Common myeloid progenitor, CD34-positive (primary cell): ENCODE data around the gene TTC34.
"Not testable (repeated sequence)": the region's sequence is repeated elsewhere in the genome, so short reads cannot be mapped to it uniquely, and the experiment has no call there.

Source experiments
- CTCF ChIA-PET: fragments of 350-600 bp; sonication (Branson Sonifier 250); formaldehyde crosslinking; loops from one replicate; lab custom pipeline; 2021; ENCODE audit warnings: antibody characterized with exemption; lab: Charles Lee
- POLR2A ChIA-PET: fragments of 350-600 bp; sonication (Branson Sonifier 250); formaldehyde crosslinking; loops from one replicate; lab custom pipeline; 2021; ENCODE audit warnings: antibody characterized with exemption; lab: Charles Lee
- DNase-seq, 3 donors: peaks; one replicate each; pipeline versions ENCODE4 v3.0.0 to v3.0.0-alpha.2; 2013
- H3K27ac ChIP-seq, 2 experiments: 1 replicate in 1 of 2; 2 replicates in 1 of 2; pipeline ENCODE4 v1.7.0; 2013; ENCODE audit warnings: inconsistent platforms in 2 of 2, low read length in 2 of 2, mild to moderate bottlenecking in 2 of 2, low read depth in 1 of 2, moderate library complexity in 1 of 2; ENCODE audit not compliant: severe bottlenecking in 2 of 2, insufficient read depth in 1 of 2, poor library complexity in 1 of 2
- H3K27me3 ChIP-seq, 5 experiments: replicated peaks in 2 of 5; 1 replicate in 3 of 5; 2 replicates in 2 of 5; pipeline versions ENCODE4 v1.6.1 to v1.7.0; 2013; ENCODE audit warnings: low read length in 4 of 5, mild to moderate bottlenecking in 2 of 5, moderate library complexity in 2 of 5, inconsistent platforms in 1 of 5; ENCODE audit not compliant: insufficient read depth in 5 of 5, control insufficient read depth in 4 of 5
- H3K36me3 ChIP-seq, 4 experiments: 1 replicate in 2 of 4; 2 replicates in 2 of 4; pipeline versions ENCODE4 v1.6.1 to v1.7.0; 2013; ENCODE audit warnings: low read length in 3 of 4, control low read depth in 1 of 4, mild to moderate bottlenecking in 1 of 4; ENCODE audit not compliant: control insufficient read depth in 4 of 4, insufficient read depth in 4 of 4
- H3K4me1 ChIP-seq, 4 experiments: 1 replicate in 3 of 4; 2 replicates in 1 of 4; pipeline versions ENCODE4 v1.6.1 to v1.7.1; 2013; ENCODE audit warnings: low read length in 3 of 4, mild to moderate bottlenecking in 3 of 4, control low read depth in 1 of 4, inconsistent platforms in 1 of 4, moderate library complexity in 1 of 4; ENCODE audit not compliant: control insufficient read depth in 4 of 4, insufficient read depth in 4 of 4; ENCODE audit errors: control extremely low read depth in 1 of 4
- H3K4me3 ChIP-seq, 7 experiments: 1 replicate in 4 of 7; 2 replicates in 3 of 7; pipeline versions ENCODE4 v1.5.1 to v1.7.0; 2013; ENCODE audit warnings: mild to moderate bottlenecking in 7 of 7, low read length in 6 of 7, moderate library complexity in 6 of 7, inconsistent platforms in 2 of 7, low read depth in 2 of 7, control low read depth in 1 of 7; ENCODE audit not compliant: insufficient read depth in 4 of 7, control insufficient read depth in 1 of 7; ENCODE audit errors: extremely low read depth in 1 of 7
- H3K9me3 ChIP-seq, 5 experiments: 1 replicate in 4 of 5; 2 replicates in 1 of 5; pipeline versions ENCODE4 v1.6.1 to v1.7.1; 2013; ENCODE audit warnings: low read length in 4 of 5, mild to moderate bottlenecking in 2 of 5, inconsistent platforms in 1 of 5, low read depth in 1 of 5, moderate library complexity in 1 of 5; ENCODE audit not compliant: control insufficient read depth in 4 of 5, insufficient read depth in 2 of 5; ENCODE audit errors: control extremely low read depth in 1 of 5
- WGBS: methylation state at CpG from one replicate; pipeline ENCODE4 v1.1.5; 2013; ENCODE audit not compliant: insufficient coverage; 5-methylcytosine and 5-hydroxymethylcytosine counted together

Gene TTC34

DNA sequence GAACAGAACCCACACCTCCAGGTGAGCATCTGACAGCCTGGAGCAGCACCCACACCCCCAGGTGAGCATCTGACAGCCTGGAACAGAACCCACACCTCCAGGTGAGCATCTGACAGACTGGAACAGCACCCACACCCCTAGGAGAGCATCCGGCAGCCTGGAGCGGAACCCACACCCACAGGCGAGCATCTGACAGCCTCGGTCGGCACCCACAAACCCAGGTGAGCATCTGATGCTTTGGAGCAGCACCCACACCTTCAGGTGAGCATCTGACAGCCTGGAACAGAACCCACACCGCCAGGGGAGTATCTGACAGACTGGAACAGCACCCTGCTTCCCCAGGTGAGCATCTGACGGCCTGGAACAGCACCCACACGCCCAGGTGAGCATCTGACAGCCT, 52.9 kb downstream of the TTC34 start:
- H3K27me3 ChIP-seq, DNase-seq, H3K9me3 ChIP-seq, POLR2A ChIA-PET, CTCF ChIA-PET, H3K4me3 ChIP-seq, H3K27ac ChIP-seq, H3K36me3 ChIP-seq, H3K4me1 ChIP-seq: not testable (repeated sequence)
- no CpG with 5 or more reads among the region's 8 CpGs for WGBS

GRCh38 chr1:2694796-2695195, 106.7 kb downstream of the TTC34 start:
- WGBS, result 60% methylated on average over 2 of the region's 9 CpGs
- H3K36me3 ChIP-seq, H3K27ac ChIP-seq, CTCF ChIA-PET, H3K27me3 ChIP-seq, POLR2A ChIA-PET, H3K9me3 ChIP-seq, H3K4me3 ChIP-seq, DNase-seq, H3K4me1 ChIP-seq: not testable (repeated sequence)

DNA sequence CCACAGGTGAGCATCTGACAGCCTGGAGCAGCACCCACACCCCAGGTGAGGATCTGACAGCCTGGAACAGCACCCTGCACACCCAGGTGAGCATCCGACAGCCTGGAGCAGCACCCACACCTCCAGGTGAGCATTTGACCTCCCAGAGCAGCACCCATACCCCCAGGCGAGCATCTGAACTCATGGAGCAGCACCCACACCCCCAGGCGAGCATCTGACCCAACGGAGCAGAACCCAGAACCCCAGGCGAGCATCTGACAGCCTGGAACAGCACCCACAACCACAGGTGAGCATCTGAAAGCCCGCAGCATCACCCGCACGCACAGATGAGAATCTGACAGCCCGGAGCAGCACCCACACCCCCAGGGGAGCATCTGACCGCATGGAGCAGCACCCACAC, 111.3 kb downstream of the TTC34 start:
- DNase-seq, CTCF ChIA-PET, H3K27me3 ChIP-seq, H3K4me1 ChIP-seq, H3K4me3 ChIP-seq, H3K27ac ChIP-seq, H3K9me3 ChIP-seq, H3K36me3 ChIP-seq, POLR2A ChIA-PET: not testable (repeated sequence)
- WGBS, result no CpG with 5 or more reads among the region's 10 CpGs

GRCh38 chr1:2688336-2688665, 113.2 kb downstream of the TTC34 start:
- H3K4me1 ChIP-seq, DNase-seq, CTCF ChIA-PET, H3K4me3 ChIP-seq, H3K9me3 ChIP-seq, H3K36me3 ChIP-seq, H3K27ac ChIP-seq, POLR2A ChIA-PET: not testable (repeated sequence)
- H3K27me3 ChIP-seq, result peaks cover 0 to 15% (median 5%) of the 10 kb centered on the region in 5 experiments
- 82% methylated on average over 2 of the region's 11 CpGs for WGBS

- H3K4me3 ChIP-seq, H3K4me1 ChIP-seq, H3K27ac ChIP-seq, POLR2A ChIA-PET, DNase-seq, H3K36me3 ChIP-seq, H3K9me3 ChIP-seq, CTCF ChIA-PET: not testable (repeated sequence)
- peaks cover 0 to 16% (median 6%) of the 10 kb centered on the region in 5 experiments for H3K27me3 ChIP-seq
- 39% methylated on average over 6 of the region's 17 CpGs for WGBS
Measured at GRCh38 chr1:2687638-2688335, 113.7 kb downstream of the TTC34 start.

DNA sequence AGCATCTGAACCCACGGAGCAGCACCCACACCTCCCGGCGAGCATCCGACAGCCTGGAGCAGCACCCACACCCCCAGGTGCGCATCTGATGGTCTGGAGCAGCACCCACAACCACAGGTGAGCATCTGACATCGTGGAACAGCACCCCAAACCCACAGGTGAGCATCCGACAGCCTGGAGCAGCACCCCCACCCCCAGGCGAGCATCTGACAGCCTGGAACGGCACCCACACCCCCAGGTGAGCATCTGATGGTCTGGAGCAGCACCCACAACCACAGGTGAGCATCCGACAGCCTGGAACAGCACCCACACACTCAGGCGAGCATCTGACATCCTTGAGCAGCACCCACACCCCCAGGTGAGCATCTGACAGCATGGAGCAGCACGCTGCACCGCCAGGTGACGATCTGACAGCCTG, 114.3 kb downstream of the TTC34 start:
- H3K27ac ChIP-seq, CTCF ChIA-PET, POLR2A ChIA-PET, H3K4me1 ChIP-seq, H3K36me3 ChIP-seq, H3K9me3 ChIP-seq, H3K4me3 ChIP-seq, DNase-seq: not testable (repeated sequence)
- WGBS, result 54% methylated on average over 9 of the region's 14 CpGs
- H3K27me3 ChIP-seq, result peaks cover 0 to 16% (median 6%) of the 10 kb centered on the region in 5 experiments

DNA sequence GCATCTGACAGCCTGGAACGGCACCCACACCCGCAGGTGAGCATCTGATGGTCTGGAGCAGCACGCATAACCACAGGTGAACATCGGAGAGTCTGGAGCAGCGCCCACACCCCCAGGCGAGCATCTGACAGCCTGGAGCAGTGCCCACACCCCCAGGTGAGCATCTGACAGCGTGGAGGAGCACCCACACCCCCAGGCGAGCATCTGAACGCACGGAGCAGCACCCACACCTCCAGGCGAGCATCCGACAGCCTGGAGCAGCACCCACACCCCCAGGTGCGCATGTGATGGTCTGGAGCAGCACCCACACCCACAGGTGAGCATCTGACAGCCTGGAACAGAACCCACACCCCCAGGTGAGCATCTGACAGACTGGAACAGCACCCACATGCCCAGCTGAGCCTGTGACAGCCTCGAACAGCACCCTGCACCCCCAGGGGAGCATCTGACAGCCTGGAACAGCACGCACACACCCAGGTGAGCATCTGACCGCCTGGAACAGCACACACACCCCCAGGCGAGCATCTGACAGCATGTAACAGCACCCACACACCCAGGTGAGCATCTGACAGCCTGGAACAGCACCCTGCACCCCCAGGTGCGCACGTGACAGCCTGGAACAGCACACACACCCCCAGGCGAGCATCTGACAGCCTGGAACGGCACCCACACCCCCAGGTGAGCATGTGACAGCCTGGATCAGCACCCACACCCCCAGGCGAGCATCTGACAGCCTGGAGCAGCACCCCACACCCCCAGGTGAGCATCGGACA, 115.2 kb downstream of the TTC34 start:
- WGBS, result no CpG with 5 or more reads among the region's 23 CpGs
- H3K4me3 ChIP-seq, H3K27ac ChIP-seq, DNase-seq, CTCF ChIA-PET, H3K9me3 ChIP-seq, POLR2A ChIA-PET, H3K36me3 ChIP-seq, H3K4me1 ChIP-seq: not testable (repeated sequence)
- peaks cover 0 to 16% (median 6%) of the 10 kb centered on the region in 5 experiments for H3K27me3 ChIP-seq
